ENCODE results near the gene SGPP2.

The SGPP2 gene

DNA sequence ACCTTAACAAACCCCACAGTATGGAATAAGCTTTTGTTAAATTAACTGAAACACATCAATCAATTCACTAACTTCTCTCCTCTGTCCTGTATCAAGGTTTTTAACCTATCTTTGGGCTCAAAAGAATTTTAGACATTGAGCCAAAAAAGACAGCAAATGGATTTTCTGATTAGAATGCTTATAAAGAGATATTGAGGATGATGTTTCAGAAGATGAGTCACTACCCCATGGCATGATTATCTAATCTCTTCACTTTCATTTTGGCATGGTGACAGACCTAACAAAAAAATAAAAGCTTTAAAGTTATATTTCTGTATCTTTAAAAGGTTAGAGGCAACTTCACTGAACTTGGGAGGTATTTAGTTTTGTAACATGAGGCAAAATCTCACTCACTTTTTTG, 55.5 kb downstream of the SGPP2 start:
- no peak for DNase-seq

DNA sequence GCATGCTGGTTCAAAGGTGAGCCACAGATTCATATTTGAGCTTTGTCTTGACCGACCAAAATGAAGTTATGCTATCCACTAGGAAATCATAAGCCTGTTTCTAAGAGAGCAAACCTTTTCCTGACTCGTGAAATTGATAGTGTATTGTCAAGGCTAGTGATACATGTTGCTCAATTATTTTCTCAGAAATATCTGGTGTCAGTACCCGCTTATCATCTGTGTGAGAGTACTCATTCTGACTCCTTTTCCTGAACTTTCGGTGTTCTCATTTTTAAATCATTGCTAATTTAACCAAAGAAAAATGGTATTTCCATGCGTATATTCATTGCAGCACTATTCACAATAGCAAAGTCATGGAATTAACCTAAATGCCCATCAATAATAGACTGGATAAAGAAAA, 56.2 kb downstream of the SGPP2 start:
- DNase-seq, result no peak

DNA sequence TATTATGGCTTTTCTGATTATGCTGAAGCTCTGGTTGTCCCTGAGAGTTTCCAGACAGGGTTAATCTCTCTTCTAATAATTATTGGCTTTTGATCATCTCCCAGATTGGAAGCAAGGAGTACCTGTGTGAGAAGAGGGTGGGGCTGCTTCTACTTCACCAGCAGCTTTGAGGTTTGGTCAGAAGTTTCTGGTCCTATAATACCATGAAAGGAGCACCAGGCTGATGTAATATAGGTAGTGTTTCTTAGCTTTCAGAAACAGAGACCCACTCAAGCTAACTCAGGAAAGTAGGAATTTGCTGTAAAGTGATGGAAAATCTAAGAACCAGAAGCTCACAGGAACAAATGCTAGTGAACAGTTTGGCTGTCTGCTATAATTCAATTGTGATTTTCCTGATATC, 57.6 kb downstream of the SGPP2 start:
- no peak for DNase-seq

DNA sequence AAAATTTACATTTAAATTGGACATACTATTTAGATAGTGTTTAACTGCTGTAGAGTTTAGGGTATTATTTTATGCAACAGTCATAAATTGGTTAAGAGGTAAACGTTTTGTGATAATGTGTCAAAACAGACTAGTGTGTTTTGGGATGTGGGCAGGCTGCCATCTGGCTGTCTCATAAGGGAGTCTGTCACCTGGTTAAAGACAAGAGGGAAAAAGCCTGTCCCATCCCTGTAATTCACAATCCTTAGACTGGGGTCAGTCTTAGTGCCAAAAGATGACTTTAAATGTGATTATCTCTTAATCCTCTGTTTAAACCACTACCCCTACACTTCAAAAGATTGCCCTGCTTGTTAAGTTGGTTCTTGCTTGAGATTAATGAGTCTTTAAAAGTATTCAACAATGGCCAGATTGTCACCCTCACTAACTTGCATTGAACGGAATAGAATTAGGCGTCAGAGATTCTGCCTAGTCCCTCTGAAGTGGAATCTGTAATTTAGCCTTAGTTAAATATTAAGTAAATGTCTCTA, 59.2 kb downstream of the SGPP2 start:
- no peak for DNase-seq

DNA sequence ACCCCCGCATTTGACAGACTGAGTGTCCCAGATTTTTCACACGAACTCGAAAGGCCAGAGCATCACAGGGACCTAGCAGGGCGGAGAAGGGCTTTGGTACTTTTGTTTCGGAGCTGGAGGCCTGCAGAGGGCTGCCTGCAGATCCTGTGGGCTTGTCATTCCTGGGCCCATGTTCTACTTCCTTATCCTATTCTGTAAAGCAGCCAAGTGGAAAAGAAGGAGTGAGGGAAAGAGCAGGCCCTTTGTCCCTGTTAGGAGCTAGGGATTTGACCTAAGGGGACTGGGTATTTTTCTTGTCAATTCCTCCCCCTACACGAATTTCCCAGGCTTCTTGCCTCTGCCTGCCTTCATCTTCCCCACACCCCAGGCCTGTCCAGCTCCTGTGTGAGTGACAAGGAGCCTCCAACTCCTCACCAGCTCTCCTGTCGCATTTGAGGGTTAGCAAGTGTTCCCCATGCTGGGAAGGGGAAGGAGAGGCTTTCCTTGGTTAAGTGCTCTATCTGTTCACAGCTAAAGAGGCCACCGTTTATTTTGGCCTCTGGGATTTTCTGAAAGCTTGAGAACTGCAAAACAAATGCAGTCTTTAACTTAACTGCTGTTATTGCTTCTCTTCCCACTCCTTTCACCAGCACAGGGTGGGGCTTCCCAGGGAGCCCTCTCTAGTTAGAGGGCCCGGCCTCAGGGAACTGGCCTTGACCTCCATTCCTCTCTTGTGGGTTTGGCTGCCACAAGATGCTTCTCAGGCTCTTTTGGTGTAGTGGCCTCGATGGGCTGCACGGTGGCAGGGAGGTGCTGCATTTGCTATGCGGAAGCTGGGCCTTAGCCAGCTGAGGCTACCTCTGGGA, 61.2 kb downstream of the SGPP2 start:
- no peak for DNase-seq

DNA sequence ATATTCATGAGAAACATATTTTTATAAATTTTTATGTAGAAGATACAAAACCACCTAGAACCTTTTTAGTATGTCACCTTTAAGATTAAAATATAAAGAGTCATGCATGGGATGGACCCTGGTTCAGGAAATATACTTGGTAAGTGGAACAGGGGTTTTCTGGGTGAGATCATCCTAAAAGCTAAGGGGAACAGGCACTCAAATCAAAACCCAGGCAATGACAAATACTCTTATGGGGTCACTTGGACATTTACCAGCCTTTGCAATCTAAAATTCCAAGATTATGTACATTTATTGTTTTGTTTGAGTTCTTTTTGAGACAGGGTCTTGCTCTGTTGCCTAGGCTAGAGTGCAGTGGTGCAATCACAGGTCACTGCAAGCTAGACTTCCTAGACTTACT, 65.8 kb downstream of the SGPP2 start:
- DNase-seq, result no peak

DNA sequence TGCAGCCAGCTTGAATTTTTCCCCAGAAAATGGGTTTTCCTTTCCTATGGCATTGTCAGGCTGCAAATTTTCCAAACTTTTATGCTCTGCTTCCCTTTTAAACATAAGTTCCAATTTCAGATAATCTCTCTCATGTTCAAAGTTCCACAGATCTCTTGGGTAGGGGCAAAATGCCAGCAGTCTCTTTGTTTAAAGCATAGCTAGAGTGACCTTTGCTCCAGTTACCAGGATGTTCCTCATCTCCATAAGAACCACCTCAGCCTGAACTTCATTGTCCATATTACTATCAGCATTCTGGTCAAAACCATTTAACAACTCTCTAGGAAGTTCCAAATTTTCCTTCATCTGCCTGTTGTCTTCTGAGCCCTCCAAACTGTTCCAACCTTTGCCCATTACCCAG, 68.3 kb downstream of the SGPP2 start:
- no peak for DNase-seq

DNA sequence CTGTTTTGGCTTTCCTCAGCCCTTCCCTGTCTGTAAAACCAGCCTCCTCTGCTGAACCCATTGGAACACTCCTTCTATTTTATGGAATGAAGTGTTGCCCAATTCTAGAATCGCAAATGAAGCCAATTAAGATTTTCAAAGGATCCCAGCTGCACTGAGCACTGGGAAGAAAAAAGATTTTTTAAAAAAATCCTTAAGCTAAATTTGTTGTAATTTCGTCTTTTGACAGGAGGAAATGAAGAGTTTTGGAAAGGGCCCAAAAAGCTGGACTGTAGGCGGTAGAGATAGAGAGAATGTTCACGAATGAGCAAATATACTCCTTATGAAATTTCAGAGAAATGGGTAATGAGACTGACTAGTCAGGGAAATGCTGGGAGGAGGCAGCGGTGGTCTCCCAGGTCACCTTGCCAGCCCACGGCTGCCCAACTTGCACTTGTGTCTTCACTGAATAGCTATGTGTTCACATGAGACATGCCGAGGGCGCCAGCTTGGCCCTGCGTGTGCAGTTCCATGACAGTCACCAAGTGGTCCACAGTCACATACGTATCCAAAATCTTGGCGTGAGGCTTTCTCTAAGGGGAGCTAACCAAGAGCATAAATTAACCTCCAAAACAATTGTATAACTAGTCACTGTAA, 69.9 kb downstream of the SGPP2 start:
- no peak for DNase-seq

DNA sequence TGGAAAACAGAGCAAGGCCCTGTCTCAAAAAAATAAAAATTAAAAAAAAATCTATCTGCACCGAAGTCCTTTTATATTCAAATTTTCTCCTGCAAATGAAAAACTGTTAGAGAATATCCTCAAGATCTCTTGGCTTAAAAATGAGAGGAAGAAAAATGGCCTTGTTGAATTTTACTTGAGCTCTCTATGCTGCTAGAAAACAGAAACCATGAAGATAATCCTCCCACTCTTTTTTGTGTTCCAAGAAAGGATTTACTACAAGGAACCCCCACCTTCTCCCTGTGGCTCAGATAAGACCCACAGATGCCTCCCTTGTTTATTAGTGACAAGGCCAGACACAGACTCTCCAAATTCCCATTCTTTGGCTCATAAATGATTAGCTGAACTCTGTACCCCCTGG, 71.0 kb downstream of the SGPP2 start:
- DNase-seq, result no peak

DNA sequence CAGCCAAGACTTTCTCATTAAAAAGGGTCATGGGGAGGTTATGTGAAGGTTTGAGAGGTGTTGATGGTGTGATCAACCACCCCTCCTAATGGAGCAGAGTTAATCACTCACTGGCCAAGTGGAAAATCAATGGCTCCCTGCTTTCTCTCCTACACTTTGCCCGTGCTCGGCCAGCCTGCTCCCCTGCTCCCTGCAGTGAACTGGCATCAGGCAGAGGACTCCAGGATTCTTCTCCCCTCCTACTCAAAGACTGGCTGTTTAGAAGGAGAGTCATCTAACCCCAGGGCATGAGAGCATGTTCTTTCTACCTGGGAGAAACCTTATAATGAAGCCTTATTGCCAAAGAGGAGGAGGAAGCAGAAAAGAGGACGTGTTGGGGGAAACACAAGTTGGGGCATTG, 74.9 kb downstream of the SGPP2 start:
- DNase-seq, result no peak

DNA sequence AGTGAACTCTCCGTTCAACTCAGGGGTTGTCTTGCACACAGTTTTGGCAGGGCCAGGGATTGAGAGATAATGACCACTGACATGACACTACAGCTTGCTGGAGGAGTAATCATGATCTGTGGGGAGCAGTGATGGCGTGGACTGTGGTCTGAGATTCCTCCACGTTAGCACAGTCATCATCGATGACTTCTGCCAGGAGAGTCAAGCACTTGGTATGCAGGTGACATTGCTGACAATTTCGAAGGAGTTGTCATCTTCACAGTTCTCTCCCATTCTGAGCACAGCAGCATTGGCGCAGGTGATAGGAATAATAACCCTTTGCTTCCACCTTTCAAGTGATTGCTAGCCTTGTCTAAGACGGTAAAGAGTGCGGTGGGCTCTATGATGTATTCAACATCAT, 79.8 kb downstream of the SGPP2 start:
- no peak for DNase-seq

DNA sequence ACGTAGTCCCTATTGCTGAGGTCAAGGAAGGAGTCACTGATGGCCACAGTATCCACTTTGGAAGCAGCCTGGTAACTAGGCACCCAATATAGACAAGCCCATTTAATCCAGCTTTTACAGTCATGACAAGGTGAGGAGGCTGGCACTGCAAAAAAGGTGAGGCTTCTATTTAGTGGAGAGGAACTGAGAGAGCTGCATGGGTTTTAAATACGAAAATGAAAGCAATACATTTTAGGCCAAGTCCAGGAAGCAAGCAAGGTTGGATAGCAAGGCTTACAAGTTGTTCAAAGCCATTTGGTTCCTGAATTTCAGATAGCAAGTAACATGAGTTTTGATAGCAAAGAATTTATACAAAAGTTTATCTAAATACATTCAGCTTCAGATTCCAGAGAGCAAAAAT, 80.4 kb downstream of the SGPP2 start:
- DNase-seq, result no peak

DNA sequence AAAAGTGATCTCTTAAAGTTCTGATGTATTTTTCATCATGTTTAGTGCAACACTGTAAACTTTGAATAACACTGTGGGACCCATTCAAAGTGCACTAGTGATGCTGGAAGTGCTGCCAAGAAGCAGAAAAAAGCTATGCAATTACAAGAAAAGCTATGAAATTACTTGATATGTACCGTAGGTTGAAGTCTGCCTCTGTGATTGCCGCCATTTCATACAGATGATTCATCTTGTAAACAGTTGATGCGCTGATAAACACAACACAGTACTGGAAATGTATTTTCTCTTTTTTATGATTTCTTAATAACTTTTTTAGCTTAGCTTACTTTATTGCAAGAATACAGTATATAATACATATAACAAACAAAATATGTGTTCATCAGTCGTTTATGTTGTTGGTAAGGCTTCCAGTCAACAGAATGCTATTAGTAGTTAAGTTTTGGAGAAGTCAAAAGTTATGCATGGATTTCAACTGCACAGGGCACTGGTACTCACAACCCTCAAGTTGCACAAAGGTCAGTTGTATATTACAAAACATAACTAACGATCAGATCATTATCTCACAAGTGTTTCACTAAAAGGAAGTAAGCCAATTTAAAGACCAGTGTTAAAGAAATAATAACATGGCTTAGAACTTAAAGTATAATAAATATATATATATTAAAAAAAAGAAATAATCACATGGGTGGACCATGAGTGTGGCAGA, 82.0 kb downstream of the SGPP2 start:
- DNase-seq, result no peak

DNA sequence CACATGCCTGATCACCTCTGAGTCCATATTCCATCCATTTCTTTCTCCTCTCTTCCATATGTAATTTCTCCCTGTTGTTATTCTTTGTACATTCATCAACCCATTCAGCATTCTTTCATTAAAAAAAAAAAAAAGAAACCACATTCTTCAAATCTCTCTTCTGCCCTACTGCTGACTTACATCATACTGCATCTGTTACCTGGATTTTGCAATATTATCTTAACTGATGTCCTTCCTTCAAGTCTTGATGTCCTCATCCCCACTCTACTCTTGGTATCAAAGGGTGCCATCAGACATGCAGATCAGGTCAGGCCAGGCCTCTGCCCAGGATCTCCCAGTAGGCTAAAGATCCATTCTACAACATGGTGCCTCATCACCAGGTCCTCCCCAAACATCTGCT, 90.6 kb downstream of the SGPP2 start:
- no peak for DNase-seq

DNA sequence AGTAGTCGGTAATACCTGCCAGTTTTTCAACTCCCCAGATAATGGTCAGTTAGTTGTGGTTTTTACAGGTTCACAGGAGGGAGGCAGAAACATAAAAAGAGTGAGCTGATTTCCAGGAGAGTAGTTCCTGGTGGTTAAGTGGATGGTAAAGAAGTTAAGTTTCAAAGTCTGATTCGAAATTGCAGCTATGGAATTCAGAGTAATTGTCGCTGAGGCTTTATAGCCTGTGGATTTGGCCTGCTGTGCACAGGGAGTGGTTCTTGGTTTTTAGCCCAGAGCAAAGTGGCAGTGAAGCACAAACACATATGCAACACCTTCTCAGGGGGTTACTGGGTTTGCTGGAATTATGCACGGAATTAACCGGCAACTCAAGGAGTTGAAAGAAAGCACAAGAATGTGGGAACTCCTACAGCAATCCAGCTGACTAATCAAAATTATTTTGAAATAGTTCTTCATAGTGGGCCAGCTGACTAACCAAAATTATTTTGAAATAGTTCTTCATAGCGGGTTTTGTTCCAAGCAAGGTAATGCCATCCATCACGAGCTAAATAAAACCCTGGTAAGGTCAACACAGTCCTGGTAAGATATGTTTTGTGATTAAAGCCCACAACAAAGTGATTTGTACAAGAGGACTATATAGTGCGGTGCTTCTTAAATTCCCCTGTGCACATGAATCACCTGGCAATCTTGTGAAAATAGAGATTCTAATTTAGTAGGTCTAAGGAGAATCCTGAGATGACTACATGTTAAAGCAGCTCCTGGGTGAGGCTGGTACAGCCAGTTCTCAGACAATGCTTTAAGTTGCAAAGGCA, 94.4 kb downstream of the SGPP2 start:
- no peak for DNase-seq

DNA sequence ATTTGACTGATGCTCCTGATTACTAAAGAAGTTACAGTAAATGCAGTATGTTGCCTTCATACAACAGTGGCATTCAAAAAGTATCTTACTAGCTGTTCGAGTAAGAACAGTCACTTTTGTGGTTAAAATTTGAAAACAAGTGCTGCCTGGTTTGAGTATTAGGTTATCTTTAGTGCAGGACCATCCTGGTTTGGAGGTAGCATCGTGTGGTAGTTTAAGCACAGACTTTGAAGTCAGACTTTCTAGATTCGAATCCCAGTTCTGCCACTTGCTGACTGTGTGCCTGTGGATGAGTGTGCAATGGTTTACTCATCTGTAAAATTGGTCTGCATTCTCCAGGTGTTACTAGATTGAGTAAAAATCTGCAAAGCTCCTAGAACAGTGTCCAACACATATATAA, 96.8 kb downstream of the SGPP2 start:
- no peak for DNase-seq

DNA sequence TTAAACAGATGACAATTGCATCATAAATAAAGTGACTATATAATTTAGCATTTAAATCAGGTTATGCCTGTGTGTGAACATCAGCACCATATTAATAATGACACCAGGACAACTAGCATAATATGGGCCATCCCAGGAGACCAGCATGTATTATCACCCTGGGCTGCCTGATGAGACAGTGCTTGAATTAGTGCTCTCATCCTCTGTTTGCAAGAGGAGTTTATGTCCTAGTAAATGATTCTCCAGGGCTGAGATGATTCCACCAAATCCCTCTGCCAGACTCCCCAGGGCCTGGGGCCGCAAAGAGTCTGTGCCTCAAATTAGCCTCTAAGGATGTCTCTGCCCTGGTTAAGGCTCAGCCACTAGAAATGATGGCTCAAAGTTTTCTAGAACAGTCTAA, 97.7 kb downstream of the SGPP2 start:
- no peak for DNase-seq

DNA sequence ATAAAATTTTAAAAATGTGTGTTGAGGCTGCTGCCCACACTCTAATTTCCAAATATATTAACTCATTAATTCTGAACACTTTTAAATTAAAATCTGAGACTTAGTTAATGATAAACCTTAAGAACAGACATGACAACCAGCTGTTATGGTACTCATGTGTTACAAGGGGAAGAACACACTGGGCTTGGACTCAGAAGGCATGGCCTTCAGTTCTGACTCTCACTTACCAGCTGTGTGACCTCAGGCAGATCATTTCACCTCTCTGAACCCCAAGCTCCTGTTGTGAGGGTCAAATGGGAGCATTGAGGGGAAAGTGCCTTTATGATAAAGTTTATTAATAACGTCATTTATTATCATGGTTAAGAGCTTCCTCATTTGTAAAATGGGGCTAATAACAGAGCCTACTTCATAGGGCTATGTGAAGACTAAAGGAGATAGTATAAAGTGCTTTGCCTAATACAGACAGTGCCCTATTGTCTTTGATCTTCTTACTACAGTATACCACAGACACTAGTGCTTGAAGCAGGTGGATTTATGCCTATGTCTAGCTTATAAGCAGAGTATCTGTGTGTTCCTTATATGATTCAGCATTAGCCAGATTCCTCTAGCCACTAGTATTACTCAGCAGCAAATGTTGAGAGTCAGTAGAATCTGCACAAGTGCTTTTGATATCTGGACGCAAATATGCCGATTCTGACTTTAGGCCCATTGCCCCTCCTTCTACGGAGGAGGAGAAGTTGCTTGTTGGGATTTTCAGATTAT, 99.6 kb downstream of the SGPP2 start:
- DNase-seq, result no peak

DNA sequence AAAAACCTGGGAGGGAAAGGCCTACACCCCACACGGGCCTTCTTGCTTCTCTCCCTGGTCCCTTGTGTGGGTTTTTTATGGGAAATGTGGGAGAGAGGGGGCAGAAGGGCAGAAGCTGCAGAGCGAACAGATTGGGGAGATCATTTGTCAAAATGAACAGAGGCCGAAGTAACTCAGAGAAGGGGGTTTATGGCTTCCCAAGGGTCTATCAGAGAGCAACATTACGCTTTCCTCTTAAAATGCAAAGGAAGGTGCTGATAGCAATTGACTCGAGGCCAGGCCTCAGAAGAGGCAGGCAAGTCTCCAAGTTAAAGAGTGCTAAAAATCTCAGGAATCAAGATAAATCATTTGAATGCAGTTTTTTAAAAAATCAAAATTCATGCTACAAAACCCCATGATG, 101.5 kb downstream of the SGPP2 start:
- no peak for DNase-seq

DNA sequence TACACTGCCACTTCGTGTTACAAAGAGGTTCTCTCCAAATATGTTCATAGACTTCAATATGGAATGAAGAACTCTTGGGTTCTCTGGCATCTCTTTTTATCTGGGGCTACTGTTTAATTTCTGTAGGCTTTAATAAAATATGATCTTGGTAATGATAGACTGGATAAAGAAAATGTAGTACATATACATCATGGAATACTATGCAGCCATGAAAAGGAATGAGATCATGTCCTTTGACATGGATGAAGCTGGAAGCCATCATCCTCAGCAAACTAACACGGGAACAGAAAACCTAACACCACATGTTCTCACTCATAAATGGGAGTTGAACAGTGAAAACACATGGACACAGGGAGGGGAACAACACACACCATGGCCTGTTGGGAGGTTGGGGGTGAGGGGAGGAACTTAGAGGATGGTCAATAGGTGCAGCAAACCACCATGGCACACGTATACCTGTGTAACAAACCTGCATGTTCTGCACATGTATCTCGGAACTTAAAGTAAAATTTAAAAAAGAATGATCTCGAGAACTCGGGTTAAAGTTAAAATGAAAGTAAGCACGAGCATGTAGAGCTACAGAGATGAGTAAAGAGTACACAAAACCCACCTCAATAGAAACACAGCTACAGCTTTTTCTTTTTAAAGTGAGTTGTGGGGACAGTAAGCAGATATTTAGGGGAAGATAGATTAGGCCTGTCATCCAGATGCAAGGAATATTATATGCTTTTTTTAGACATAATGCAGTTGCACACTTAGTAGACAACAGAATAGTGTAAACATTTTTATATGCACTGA, 102.3 kb downstream of the SGPP2 start:
- no peak for DNase-seq

DNA sequence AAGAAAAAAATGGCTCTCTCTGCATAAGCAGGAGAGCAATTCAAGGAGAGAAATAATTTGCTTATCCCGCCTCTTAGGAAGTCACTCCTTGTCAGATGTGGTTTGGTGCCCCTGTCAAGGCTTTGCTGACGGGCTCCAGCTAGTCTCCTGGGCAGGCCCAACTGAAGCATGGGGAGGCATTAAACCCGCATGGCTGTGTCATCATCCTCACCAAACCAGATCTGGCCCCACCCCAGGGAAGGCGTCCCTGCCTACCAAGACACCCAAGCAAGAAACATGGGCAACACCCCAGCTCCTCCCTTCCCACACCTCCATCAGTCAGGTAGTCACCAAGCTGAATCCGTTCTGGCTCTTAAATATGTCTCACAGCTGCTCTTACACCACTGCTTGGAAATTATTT, 108.0 kb downstream of the SGPP2 start:
- no peak for DNase-seq
